NCI-H524 treated with DMSO at 0.1 percent for 48 hours (cell line): ENCODE measurements around the gene SCAF8.
"Not testable (repeated sequence)": the region's sequence is repeated elsewhere in the genome, so short reads cannot be mapped to it uniquely, and the experiment has no call there.

Source experiments
- DNase-seq: peaks from one replicate; lab custom pipeline; 2025; lab: John Stamatoyannopoulos, UW

The SCAF8 gene

GRCh38 chr6:154733626-154734382 is 588 bp downstream of the SCAF8 start:
- peak; percentile 63 for DNase-seq

GRCh38 chr6:154736618-154737259 is 3.5 kb downstream of the SCAF8 start:
- DNase-seq, result no peak

DNA sequence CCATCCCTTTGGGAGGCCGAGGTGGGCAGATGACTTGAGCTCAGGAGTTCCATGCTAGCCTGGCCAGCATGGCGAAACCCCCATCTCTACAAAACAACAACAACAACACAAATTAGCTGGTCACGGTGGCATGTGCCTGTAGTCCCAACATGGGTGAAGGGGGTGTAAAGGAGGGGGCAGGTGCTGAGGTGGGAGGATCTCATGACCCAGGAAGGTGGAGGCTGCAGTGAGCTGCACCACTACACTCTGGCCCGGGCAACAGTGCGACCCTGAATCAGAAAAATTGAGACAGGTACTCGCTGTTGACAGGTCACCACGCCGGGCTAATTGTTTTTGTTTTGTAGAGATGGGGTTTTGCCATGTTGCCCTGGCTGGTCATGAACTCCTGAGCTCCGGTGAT is 4.2 kb downstream of the SCAF8 start:
- DNase-seq, result no peak

GRCh38 chr6:154738551-154738961 is 5.3 kb downstream of the SCAF8 start:
- no peak for DNase-seq

GRCh38 chr6:154740658-154741057 is 7.4 kb downstream of the SCAF8 start:
- DNase-seq, result no peak

GRCh38 chr6:154742891-154743290 is 9.7 kb downstream of the SCAF8 start:
- DNase-seq, result no peak

DNA sequence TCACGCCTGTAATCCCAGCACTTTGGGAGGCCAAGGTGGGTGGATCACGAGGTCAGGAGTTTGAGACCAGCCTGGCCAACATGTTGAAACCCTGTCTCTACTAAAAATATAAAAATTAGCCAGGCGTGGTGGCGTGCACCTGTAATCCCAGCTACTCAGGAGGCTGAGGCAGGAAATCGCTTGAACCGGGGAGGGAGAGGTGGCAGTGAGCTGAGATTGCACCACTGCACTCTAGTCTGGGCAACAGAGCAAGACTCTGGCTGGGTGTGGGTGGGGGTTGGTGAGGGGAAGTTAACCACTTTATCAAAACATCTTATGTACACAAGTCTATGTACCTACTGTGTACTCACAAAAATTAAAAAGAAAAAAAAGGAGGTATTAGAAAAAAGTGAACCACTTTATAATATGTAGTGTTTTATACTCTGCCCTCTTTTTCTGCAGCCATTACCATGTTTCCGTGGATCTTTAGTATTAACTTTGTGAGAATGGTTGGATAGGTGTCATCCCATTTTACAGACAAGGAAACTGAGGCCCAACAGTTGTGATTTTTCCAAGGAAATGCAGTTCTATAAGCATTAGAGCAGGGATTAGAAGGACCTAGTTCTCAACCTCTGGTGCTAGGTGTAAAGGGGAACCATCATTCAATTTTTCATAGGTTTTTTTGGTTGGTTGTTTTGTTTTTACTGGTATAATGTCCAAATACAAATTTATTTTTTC is 11.0 kb downstream of the SCAF8 start:
- not testable (repeated sequence) for DNase-seq

- no peak for DNase-seq
Observed at GRCh38 chr6:154745243-154745642, 12.0 kb downstream of the SCAF8 start.

DNA sequence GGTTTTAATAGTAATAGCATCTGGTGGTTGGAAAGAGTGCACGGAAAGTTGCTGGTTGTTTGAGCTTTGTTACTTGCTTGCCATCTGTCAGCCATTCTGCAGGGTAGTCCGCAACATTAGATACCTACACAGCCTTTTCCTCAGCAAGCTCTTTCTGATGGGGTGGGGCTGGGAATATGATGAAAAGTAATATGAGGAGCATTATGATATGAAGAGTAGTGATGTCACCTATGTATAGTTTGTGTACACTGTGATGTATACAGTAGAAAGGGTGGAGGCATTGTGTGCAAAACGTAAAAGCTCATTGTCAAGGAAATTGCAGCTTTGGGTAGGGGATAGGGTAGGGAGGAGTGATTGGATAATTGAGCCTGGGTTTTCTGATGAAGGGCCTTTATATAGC is 16.1 kb downstream of the SCAF8 start:
- DNase-seq, result no peak

DNA sequence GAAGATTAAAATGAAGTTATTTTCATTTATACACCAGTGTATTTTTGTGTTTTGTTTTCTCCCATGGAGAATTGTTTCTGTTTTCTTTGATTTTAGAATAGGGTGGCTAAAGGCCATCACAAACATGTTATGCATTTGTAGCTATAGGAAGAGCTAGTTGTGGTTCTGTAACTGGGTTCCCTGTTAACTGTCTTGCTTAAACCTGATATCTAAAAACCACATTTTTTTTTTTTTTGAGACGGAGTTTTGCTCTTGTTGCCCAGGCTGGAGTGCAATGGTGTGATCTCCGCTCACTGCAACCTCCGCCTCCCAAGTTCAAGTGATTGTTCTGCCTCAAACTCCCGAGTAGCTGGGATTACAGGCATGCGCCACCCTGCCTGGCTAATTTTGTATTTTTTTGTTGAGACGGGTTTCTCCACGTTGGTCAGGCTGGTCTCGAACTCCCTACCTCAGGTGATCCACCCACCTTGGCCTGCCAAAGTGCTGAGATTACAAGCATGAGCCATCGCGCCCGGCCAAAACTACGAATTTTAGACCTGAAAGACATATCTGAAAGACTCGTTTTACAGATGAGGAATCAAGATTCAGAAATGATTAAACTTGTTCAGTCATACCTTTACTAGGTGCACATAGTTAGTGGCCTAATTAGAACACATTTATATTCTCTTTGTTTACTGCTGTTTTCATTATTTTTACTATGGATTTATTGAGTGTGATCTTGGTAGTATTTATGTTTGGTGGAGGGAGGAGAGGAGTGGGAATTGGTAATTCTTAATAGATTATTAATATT is 18.0 kb downstream of the SCAF8 start:
- DNase-seq, result no peak

GRCh38 chr6:154752022-154752421 is 18.8 kb downstream of the SCAF8 start:
- no peak for DNase-seq

DNA sequence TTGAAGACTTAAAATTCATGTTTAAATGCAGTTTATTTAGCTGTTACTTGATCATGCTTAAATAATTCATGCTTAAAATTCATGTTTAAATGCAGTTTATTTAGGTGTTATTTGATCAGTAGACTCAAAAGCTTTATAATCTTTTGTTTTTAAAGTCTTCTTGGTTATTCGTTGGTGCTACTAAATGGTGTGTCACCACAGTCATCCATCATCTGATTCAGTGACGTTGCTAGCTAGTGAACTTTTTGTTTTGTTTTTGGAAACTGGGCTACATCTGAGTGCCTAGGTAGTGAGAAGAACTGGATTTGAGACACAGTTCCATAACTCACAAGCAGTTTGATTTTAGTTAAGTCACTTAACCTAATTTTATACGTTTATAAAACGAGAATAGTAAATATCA is 20.9 kb downstream of the SCAF8 start:
- no peak for DNase-seq

- DNase-seq, result no peak
Observed at GRCh38 chr6:154757352-154758050, 24.3 kb downstream of the SCAF8 start.

DNA sequence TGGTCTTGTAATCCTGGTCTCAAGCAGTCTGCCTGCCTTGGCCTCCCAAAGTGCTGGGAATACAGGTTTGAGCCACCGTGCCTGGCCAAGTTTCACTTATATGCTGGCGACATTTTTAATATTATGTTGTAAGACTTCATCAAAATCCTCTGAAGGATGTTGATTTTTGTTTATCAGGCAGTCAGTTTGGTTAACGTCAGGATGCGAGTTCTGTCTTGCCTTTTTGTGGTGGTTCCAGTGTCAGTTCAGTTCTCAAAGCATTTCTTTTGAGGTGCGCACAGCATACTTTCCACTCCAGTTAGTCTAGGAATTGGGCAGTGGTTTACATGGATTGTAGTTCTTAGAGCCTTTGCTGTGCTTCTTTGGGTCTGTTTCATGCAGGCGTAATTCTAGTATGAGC is 24.9 kb downstream of the SCAF8 start:
- no peak for DNase-seq

- DNase-seq, result no peak
Observed at GRCh38 chr6:154763650-154764049, 30.4 kb downstream of the SCAF8 start.

GRCh38 chr6:154765273-154765672 is 32.1 kb downstream of the SCAF8 start:
- no peak for DNase-seq

- no peak for DNase-seq
Observed at GRCh38 chr6:154766288-154766687, 33.1 kb downstream of the SCAF8 start.

DNA sequence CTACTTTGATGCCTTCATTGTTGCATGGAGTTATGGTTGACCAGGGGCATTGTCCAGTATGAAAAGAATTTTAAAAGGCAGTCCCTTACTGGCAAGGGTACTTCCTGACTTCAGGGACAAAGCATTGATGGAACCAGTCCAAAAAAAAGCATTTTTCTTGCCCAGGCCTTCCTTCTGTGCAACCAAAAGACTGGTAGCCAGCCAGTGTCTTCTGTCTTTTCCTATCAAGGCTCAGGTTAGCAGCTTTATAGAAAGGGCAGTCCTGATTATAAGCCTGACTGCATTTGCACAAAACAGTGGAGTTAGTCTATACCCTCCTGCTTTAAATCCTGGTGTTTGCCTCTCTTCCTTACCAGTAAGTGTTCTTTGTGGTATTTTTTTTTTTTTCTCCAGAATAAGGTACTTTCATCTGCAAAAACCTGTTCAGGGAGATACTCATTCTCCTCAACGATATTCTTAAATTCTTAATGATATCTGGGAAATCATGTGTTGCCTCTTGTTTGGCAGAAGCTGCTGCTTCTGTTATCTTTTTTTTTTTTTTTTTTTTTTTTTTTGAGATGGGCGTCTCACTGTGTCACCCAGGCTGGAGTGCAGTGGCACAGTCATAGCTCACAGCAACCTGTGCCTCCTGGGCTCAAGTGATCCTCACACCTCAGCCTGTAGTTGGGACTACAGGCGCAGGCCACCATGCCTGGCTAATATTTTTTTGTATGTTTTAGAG is 33.9 kb downstream of the SCAF8 start:
- no peak for DNase-seq

DNA sequence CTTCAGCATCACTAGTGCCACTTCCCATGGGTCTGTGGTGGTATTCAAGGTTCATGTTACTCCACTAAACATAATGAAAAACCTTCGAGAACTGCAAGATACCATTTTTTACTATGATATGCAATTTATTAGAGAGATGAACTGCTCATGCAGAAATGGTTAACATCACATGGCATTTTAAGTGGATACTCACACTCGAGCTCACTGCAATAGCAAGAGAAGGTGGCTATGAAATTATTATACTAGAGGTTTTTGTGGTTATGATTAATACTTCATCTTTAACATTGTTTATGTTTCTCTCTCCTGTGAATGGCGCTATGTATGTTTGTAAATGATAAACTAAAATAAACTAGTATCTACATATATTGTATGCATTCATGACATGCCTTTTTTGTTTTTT is 35.1 kb downstream of the SCAF8 start:
- no peak for DNase-seq

DNA sequence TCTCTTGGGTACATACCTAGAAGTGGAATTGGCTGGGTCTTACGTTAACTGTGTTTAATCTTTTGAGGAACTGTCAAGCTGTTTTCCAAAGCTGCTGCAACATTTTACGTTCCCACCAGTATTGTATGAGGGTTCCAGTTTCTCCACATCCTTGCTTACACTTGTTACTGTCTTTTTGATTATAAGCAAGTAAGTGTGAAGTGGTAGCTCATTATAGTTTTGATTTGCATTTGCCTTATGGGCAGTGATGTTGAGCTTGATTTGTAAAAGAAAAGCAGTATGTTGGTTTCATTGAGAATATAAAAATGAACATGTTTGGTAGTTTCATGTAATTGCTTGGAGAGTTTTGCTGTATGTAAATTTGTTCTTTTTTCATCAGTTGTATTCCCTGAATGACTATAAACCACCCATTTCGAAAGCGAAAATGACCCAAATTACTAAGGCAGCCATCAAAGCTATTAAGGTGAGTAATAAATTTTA is 40.4 kb downstream of the SCAF8 start:
- no peak for DNase-seq

DNA sequence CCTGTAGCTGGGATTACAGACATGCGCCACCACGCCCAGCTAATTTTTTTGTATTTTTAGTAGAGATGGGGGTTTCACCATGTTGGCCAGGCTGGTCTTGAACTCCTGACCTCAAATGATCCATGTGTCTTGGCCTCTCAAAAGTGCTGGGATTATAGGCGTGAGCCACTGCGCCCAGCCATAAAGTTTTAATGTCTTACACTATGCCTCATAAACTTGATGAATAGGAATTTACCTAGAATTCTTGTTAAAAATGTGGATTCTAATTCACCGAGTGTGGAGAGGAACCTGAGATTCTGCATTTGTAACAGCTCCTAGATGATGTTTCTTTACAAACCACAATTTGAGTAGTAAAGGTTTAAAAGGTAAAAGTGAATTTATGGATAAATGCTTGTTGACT is 45.9 kb downstream of the SCAF8 start:
- DNase-seq, result not testable (repeated sequence)
